Breast epithelium (tissue), 4 donors: ENCODE measurements around the gene MC5R. TPM values are rescaled to one million over a fixed set of nuclear protein-coding genes. Genes with fewer than 3 reads are reported as not detected.

ENCODE experiments used
- DNase-seq, 2 donors: peaks; one replicate each; pipeline ENCODE4 v3.0.0-alpha.2; 2019; ENCODE audit warnings: low spot score in 2 of 2
- H3K27ac ChIP-seq, 2 donors: fragments of 200-600 bp; sonication (generic) in 1 of 2; one replicate each; pipeline ENCODE4 v1.5.1; 2016 to 2019; ENCODE audit warnings: mild to moderate bottlenecking in 1 of 2
- H3K27me3 ChIP-seq, 2 donors: fragments of 200-600 bp; sonication (generic) in 1 of 2; one replicate each; pipeline versions ENCODE4 v1.5.1 to v1.6.0; 2017 to 2019; ENCODE audit warnings: control low read depth in 1 of 2, mild to moderate bottlenecking in 1 of 2
- H3K36me3 ChIP-seq: fragments of 200-600 bp; one replicate; pipeline ENCODE4 v1.5.1; 2019
- H3K4me1 ChIP-seq, 2 donors: fragments of 200-600 bp; sonication (generic); one replicate each; pipeline ENCODE4 v1.5.1; 2016 to 2019; ENCODE audit warnings: control low read depth in 1 of 2
- H3K4me3 ChIP-seq, 3 donors: fragments of 200-600 bp; sonication (generic); 1 replicate in 2 of 3; 2 replicates in 1 of 3; pipeline ENCODE4 v1.5.1; 2016 to 2019; ENCODE audit warnings: mild to moderate bottlenecking in 3 of 3, moderate library complexity in 2 of 3
- H3K9me3 ChIP-seq, 2 donors: fragments of 200-600 bp; sonication (generic) in 1 of 2; one replicate each; pipeline ENCODE4 v1.5.1; 2016 to 2019; ENCODE audit warnings: control low read depth in 1 of 2
- POLR2A ChIP-seq: fragments of 450-650 bp; IDR thresholded peaks from one replicate; pipeline ENCODE4 v1.6.1; 2016; ENCODE audit warnings: antibody characterized with exemption, mild to moderate bottlenecking, moderate library complexity
- POLR2AphosphoS5 ChIP-seq, 3 donors: sonication (generic); formaldehyde crosslinking; IDR thresholded peaks; one replicate each; pipeline ENCODE4 v1.6.1; 2017; ENCODE audit warnings: antibody characterized with exemption in 3 of 3
- intact Hi-C: fragments of 100-400 bp; cut with DNase I; formaldehyde crosslinking; loops from one replicate; pipeline ENCODE4 v1.15.1; 2023; ENCODE audit warnings: low total_unique reads
- total RNA-seq, 3 donors: library from RNA; depleted of rRNA; stranded (reverse); fragments of >200 nt; gene quantifications; one replicate each; pipeline ENCODE4 v1.1.0, GENCODE V29; 2016
- TF ChIP-seq, protein P1 (sequence below), 3 donors: fragments of 450-650 bp; IDR thresholded peaks; one replicate each; pipeline ENCODE4 v1.5.1; 2016 to 2017; ENCODE audit warnings: antibody characterized with exemption in 3 of 3, mild to moderate bottlenecking in 3 of 3, moderate library complexity in 3 of 3

Gene MC5R
- total RNA-seq, 3 donors from 2014 or later, result not detected

DNA sequence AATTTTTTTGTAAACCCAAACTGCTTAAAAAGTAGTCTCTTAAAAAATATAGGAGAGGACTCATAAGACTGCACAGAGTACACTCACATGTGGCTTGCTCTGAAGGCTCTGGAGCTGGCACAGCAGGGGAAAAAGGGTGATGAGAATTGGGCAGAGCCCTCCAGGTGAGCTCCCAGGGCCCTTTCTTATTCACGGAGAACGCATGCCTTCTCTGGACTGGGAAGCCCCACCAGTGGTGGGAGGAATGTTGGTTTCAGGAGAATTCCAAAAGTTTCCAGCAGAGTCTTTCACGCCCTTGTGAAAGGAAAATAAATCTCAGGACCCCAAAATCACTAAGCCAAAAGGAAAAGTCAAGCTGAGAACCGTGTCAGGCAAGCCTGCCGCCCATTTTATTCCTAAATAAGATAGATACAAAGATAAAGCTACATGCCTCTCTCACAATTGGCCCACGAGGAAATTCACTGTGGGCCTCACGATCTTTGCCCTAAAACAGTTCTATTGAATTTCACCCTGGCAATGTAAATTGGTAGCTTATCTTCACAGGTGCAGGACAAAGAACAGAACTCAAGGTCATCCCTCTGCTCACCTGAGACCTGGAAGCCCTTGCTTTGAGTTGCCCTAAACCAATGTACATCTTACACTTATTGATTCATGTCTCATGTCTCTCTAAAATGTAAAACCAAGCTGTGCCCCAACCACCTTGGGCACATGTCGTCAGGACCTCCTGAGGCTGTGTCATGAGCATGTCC is 15.5 kb upstream of the MC5R start:
- Histone ChIP-seq H3K27me3 (no peaks in the 10 kb centered on the region), H3K36me3 (no peaks in the 10 kb centered on the region), H3K4me3 (no peak overlapping the region), H3K27ac (no peak overlapping the region), H3K9me3 (no peaks in the 10 kb centered on the region), H3K4me1 (no peaks in the 10 kb centered on the region)
- TF ChIP-seq, protein P1, sequence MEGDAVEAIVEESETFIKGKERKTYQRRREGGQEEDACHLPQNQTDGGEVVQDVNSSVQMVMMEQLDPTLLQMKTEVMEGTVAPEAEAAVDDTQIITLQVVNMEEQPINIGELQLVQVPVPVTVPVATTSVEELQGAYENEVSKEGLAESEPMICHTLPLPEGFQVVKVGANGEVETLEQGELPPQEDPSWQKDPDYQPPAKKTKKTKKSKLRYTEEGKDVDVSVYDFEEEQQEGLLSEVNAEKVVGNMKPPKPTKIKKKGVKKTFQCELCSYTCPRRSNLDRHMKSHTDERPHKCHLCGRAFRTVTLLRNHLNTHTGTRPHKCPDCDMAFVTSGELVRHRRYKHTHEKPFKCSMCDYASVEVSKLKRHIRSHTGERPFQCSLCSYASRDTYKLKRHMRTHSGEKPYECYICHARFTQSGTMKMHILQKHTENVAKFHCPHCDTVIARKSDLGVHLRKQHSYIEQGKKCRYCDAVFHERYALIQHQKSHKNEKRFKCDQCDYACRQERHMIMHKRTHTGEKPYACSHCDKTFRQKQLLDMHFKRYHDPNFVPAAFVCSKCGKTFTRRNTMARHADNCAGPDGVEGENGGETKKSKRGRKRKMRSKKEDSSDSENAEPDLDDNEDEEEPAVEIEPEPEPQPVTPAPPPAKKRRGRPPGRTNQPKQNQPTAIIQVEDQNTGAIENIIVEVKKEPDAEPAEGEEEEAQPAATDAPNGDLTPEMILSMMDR (IDR thresholded peaks at IDR 0.05), result no peak
- TF ChIP-seq POLR2A (no peak), POLR2AphosphoS5 (IDR thresholded peaks at IDR 0.05) (no peak)
- intact Hi-C loops, result no loop called here
- DNase-seq, result no peak

DNA sequence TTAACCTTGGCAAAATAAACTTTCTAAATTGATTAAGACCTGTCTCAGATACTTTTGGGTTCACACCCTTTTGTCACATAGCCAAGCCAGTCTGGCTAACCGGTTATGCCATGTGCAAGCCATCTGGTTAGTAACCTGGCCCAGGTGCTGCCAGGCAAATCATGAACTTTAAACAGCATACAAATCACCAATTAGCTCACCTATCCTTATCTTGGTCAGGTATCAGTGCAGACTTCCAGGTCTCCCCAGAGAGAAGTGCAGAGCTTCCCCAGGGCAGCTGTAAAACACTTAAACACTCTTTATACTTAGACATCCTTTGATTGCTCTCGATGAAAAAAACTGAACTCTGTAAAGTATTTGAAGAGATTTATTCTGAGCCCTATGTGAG is 14.9 kb upstream of the MC5R start:
- Histone ChIP-seq H3K27ac (no peak overlapping the region), H3K4me3 (no peak overlapping the region), H3K4me1 (no peaks in the 10 kb centered on the region), H3K27me3 (no peaks in the 10 kb centered on the region), H3K36me3 (no peaks in the 10 kb centered on the region), H3K9me3 (no peaks in the 10 kb centered on the region)
- TF ChIP-seq, protein P1 (IDR thresholded peaks at IDR 0.05), result no peak
- TF ChIP-seq POLR2A (no peak), POLR2AphosphoS5 (IDR thresholded peaks at IDR 0.05) (no peak)
- intact Hi-C loops, result no loop called here
- no peak for DNase-seq

DNA sequence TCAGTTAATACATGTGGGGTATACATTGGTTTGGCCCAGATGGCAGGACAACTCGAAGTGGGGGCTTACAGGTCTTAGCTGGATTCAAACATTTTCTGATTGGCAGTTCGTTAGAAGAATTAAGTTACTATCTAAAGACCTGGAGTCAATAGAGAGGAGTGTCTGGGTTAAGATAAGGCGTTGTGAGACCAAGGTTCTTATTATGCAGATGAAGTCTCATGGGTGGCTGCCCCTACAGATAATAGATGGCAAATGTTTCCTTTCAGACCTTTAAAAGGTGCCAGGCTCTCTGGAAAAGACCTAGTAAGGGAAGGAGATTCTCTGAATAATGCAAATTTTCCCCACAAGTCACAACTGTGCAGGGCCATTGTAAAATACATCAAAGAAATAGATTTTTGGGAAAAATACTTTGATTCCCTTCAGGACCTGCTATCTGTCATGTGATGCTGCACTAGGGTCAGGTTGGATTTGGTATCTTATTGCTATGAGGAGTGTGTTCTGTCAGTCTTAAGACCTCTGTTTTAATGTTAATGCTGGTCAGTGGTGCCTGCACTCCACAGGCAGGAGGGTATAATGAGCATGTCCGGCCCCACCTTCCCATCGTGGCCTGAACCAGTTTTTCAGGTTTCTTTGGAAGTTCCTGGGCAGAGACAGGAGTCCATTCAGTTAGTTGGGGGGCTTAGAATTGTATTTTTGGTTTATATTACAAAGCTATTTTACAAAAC is 14.3 kb upstream of the MC5R start:
- no peak for DNase-seq
- intact Hi-C loops, result no loop called here

DNA sequence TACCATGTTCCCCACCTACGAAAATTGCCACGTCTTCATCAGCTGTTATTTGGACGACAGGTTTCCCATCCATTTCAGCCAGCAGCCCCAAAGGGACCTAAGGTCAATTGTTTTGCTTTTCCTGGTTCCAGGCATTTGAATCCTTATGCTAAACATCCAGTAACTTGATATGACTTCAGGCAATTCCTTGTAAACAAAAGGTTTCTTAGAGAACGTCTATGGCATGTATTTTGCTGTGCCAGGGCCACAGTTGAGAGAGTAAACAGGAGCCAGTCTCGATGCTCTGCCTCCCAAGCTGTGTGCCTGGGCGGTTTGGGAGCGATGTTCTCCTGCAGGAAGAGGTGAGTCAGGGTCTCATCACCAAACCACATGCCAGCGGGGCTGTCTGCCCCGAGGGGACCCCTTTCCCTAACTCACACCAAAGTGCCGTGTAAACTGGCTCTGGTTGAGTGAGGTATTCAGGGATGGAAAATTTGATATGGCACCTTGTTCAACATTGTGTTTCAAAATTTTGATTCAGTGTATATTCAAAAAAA is 12.9 kb upstream of the MC5R start:
- intact Hi-C loops, result no loop called here
- Histone ChIP-seq H3K9me3 (no peaks in the 10 kb centered on the region), H3K27ac (no peak overlapping the region), H3K4me3 (no peak overlapping the region), H3K27me3 (no peaks in the 10 kb centered on the region), H3K36me3 (no peaks in the 10 kb centered on the region), H3K4me1 (no peaks in the 10 kb centered on the region)
- no peak for DNase-seq
- no peak for TF ChIP-seq POLR2AphosphoS5 (IDR thresholded peaks at IDR 0.05)
- TF ChIP-seq, protein P1 (IDR thresholded peaks at IDR 0.05), result no peak
- no peak for TF ChIP-seq POLR2A

More for the DNA sequence above, 14.3 kb upstream of the MC5R start:
- Histone ChIP-seq H3K27ac (no peak overlapping the region), H3K4me3 (no peak overlapping the region), H3K9me3 (no peaks in the 10 kb centered on the region), H3K27me3 (no peaks in the 10 kb centered on the region), H3K4me1 (no peaks in the 10 kb centered on the region), H3K36me3 (no peaks in the 10 kb centered on the region)
- no peak for TF ChIP-seq POLR2A

DNA sequence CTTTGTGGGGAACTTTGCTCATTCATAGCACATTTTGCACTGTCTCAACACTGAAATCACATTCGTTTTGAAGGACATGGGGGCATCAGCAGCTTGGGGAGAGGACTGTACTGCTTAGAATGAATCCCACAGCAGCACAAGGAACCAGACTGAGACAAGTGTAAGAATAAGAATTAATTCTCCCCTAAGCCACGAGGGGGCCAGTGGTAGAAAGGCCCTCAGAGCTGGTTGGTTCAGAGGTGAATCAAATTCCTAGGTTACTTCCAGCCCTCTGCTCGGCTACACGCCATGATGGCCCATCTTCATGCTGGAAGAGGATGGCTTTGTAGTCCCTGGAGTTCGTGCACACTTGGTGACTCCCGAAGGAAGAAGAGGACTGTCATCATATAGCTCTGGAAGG is 12.0 kb upstream of the MC5R start:
- DNase-seq, result no peak
- H3K9me3 ChIP-seq, result no peaks in the 10 kb centered on the region
- no peaks in the 10 kb centered on the region for H3K36me3 ChIP-seq
- intact Hi-C loops, result no loop called here
- TF ChIP-seq POLR2AphosphoS5 (IDR thresholded peaks at IDR 0.05) (no peak), POLR2A (no peak)
- TF ChIP-seq, protein P1 (IDR thresholded peaks at IDR 0.05), result no peak
- H3K27ac ChIP-seq, result no peak overlapping the region
- H3K4me1 ChIP-seq, result no peaks in the 10 kb centered on the region
- H3K4me3 ChIP-seq, result no peak overlapping the region
- no peaks in the 10 kb centered on the region for H3K27me3 ChIP-seq
